Endothelial cell of umbilical vein (primary cell): ENCODE results near the gene RRP1B. TPM values are rescaled to one million over a fixed set of nuclear protein-coding genes. Genes with fewer than 3 reads are reported as not detected.
"Not testable (repeated sequence)": the region's sequence is repeated elsewhere in the genome, so short reads cannot be mapped to it uniquely, and the experiment has no call there.

Source experiments
- BruUV-seq: library from RNA; stranded (reverse); fragments of 400-500 nt; replicated peaks from 2 replicates; lab custom pipeline; 2021; lab: Mats Ljungman, UMichigan
- CTCF ChIA-PET: fragments of 300-600, 350-600 bp; sonication (Branson Sonifier 250); formaldehyde crosslinking; loops from one replicate; lab custom pipeline; 2021; ENCODE audit warnings: antibody characterized with exemption, inconsistent platforms; lab: Charles Lee
- POLR2A ChIA-PET: fragments of 300-600, 350-600 bp; sonication (Branson Sonifier 250); formaldehyde crosslinking; loops from one replicate; lab custom pipeline; 2021; ENCODE audit warnings: antibody characterized with exemption, inconsistent platforms; lab: Charles Lee
- DNase-seq: peaks from one replicate; pipeline ENCODE4 v3.0.0-alpha.2; 2011; ENCODE audit warnings: low read depth, low spot score
- FAIRE-seq: peaks from 2 replicates; lab custom pipeline; 2011; peaks lifted over from hg19 to GRCh38; lab: Jason Lieb, UNC
- H2AFZ ChIP-seq: 2 replicates; pipeline ENCODE4 v1.6.0; 2012; ENCODE audit warnings: low read depth, low read length, control low read depth, inconsistent platforms
- H3K27ac ChIP-seq: 2 replicates; pipeline ENCODE4 v1.5.1; 2011; ENCODE audit warnings: low read depth, mild to moderate bottlenecking, control low read depth, low read length, moderate library complexity; ENCODE audit not compliant: insufficient read depth
- H3K27me3 ChIP-seq, 2 experiments: 2 replicates each; pipeline versions ENCODE4 v1.6.0 to v1.6.1; 2011; ENCODE audit warnings: low read length in 2 of 2, mixed read lengths in 1 of 2; ENCODE audit not compliant: control insufficient read depth in 2 of 2, insufficient read depth in 2 of 2
- H3K36me3 ChIP-seq, 2 experiments: 2 replicates in 1 of 2; 3 replicates in 1 of 2; pipeline ENCODE4 v1.5.1; 2011; ENCODE audit warnings: low read length in 2 of 2, mild to moderate bottlenecking in 1 of 2, moderate library complexity in 1 of 2; ENCODE audit not compliant: control insufficient read depth in 2 of 2, insufficient read depth in 2 of 2; ENCODE audit errors: extremely low read depth in 1 of 2
- H3K4me1 ChIP-seq: 3 replicates; pipeline ENCODE4 v1.5.1; 2011; ENCODE audit warnings: mild to moderate bottlenecking, low read length; ENCODE audit not compliant: control insufficient read depth, insufficient read depth; ENCODE audit errors: extremely low read depth
- H3K4me2 ChIP-seq: 2 replicates; pipeline ENCODE4 v1.6.1; 2011; ENCODE audit warnings: low read length, control low read depth, mixed read lengths; ENCODE audit not compliant: insufficient read depth
- H3K4me3 ChIP-seq, 3 experiments: fragments of 200-600 bp in 1 of 3; sonication (generic), shearing (Covaris generic) in 1 of 3; replicated peaks in 1 of 3; 2 replicates each; pipeline ENCODE4 v1.5.1; 2011 to 2016; ENCODE audit warnings: control low read depth in 3 of 3, low read length in 3 of 3, mild to moderate bottlenecking in 2 of 3, inconsistent platforms in 1 of 3, low read depth in 1 of 3, moderate library complexity in 1 of 3; ENCODE audit not compliant: insufficient read depth in 1 of 3
- H3K79me2 ChIP-seq: 2 replicates; pipeline ENCODE4 v1.6.0; 2012; ENCODE audit warnings: low read length, inconsistent platforms; ENCODE audit not compliant: control insufficient read depth, insufficient read depth
- H3K9ac ChIP-seq: replicated peaks from 2 replicates; pipeline ENCODE3; 2011; ENCODE audit warnings: low read length, control low read depth; ENCODE audit not compliant: insufficient read depth; ENCODE audit errors: extremely low read depth
- H3K9me1 ChIP-seq: replicated peaks from 3 replicates; pipeline ENCODE4 v1.6.0; 2011; ENCODE audit warnings: mild to moderate bottlenecking, low read length; ENCODE audit not compliant: control insufficient read depth, insufficient read depth; ENCODE audit errors: extremely low read depth
- H3K9me3 ChIP-seq: replicated peaks from 2 replicates; pipeline ENCODE4 v1.5.1; 2012; ENCODE audit warnings: low read length, inconsistent platforms; ENCODE audit not compliant: control insufficient read depth, insufficient read depth
- H4K20me1 ChIP-seq: replicated peaks from 2 replicates; pipeline ENCODE3; 2011; ENCODE audit warnings: mild to moderate bottlenecking, low read length; ENCODE audit not compliant: control insufficient read depth, insufficient read depth; ENCODE audit errors: extremely low read depth
- EZH2 ChIP-seq: IDR thresholded peaks from 2 replicates; pipeline ENCODE4 v1.6.1; 2012; ENCODE audit warnings: borderline replicate concordance, low read depth, mild to moderate bottlenecking, moderate library complexity, low read length, inconsistent platforms; ENCODE audit not compliant: severe bottlenecking
- FOS ChIP-seq: IDR thresholded peaks from 2 replicates; pipeline ENCODE4 v1.6.1; 2011; ENCODE audit warnings: mild to moderate bottlenecking, low read length, moderate library complexity, borderline replicate concordance; ENCODE audit not compliant: insufficient read depth
- GATA2 ChIP-seq: IDR thresholded peaks from 2 replicates; pipeline ENCODE4 v1.7.0; 2011; ENCODE audit warnings: low read depth, mild to moderate bottlenecking, moderate library complexity, mixed read lengths, low read length; ENCODE audit not compliant: insufficient read length, insufficient read depth
- JUN ChIP-seq: IDR thresholded peaks from 2 replicates; pipeline ENCODE4 v1.6.1; 2011; ENCODE audit warnings: borderline replicate concordance, low read depth; ENCODE audit not compliant: insufficient read length, insufficient read depth
- MYC ChIP-seq: IDR thresholded peaks from one replicate; pipeline ENCODE4 v1.6.1; 2011; ENCODE audit warnings: mild to moderate bottlenecking, low read depth, low read length
- POLR2A ChIP-seq: IDR thresholded peaks from 2 replicates; pipeline ENCODE4 v1.6.1; 2012; ENCODE audit warnings: low read depth, mild to moderate bottlenecking, control low read depth, low read length
- POLR2AphosphoS5 ChIP-seq: IDR thresholded peaks from 2 replicates; pipeline ENCODE4 v1.6.1; 2012; ENCODE audit warnings: low read depth, mild to moderate bottlenecking, control low read depth, low read length, moderate library complexity; ENCODE audit not compliant: insufficient read depth
- dilution Hi-C: fragments of 300-500 bp; cut with MboI; formaldehyde crosslinking; loops from one replicate; pipeline ENCODE4 v1.15.0; 2019; ENCODE audit warnings: low sequenced_read_pairs; ENCODE audit not compliant: extremely low pct_ligation_motif_present
- intact Hi-C: fragments of 100-400 bp; cut with micrococcal nuclease; formaldehyde crosslinking; loops from one replicate; pipeline ENCODE4 v1.10.0; 2022
- polyA plus RNA-seq, 4 experiments: library from polyadenylated mRNA; depleted of rRNA in 3 of 4; stranded (reverse) in 3 of 4; unstranded in 1 of 4; fragments of >200 nt; gene quantifications; 2 replicates each; pipeline versions ENCODE4 v1.2.1 to v1.2.3, GENCODE V29; 2011 to 2012; ENCODE audit warnings: missing spikeins in 1 of 4
- total RNA-seq: library from RNA; stranded (reverse); gene quantifications from 2 replicates; pipeline ENCODE4 v1.2.3, GENCODE V29; 2021
- TF ChIP-seq, protein P1 (sequence below), 2 donors: IDR thresholded peaks; 1 replicate in 1 of 2; 2 replicates in 1 of 2; pipeline ENCODE4 v1.5.1; 2011; ENCODE audit warnings: low read length in 2 of 2, mild to moderate bottlenecking in 2 of 2, moderate library complexity in 2 of 2, control low read depth in 1 of 2, inconsistent platforms in 1 of 2, low read depth in 1 of 2; ENCODE audit not compliant: insufficient read depth in 1 of 2; ENCODE audit errors: extremely low read depth in 1 of 2
- TF ChIP-seq, protein P2 (sequence below): IDR thresholded peaks from 2 replicates; pipeline ENCODE4 v1.6.1; 2011; ENCODE audit not compliant: insufficient read depth, insufficient read length

The RRP1B gene
- total and polyA plus RNA-seq, 2 donors (not counting 3 experiments of a cell fraction or from before 2014, with no cell fraction given): 13.0 to 39.9 TPM

DNA sequence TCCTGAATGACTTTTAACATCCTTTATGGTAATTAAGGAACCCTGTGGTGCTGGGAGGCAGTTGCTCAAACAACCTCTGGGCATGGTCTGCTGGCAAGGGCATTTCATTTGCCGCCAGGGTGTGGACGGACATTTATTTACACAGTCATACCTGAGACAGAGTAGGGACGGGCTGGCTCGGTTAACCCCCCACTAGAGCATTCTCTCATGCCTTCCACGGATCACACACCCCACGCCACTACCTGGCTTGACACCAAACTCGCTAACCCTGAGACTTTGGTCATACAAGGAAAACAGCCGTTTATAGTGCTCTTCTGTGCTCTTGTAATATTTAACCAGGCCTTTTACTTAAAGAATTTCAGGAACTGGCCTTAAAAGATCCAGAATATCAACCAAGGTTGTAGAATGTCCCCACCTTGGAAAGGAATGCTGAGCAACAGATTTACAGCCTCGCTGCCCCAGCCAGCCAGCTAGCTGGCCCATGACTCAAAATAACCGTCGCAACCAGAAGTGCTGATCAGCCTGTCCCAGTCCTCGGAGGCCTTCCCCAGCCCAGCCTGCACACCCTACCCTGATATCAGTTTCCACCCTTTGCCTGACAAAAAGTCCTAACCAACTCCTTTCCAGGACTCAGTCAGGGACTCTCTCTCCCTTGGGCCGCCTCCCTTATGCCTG, 53.0 kb downstream of the RRP1B start:
- ChIA-PET CTCF (interaction anchor here (1.2 kb wide), 1 partner anchor 263 kb away, joined by 3 read pairs; no protein-coding TSS in a partner anchor), POLR2A (interaction anchor here (0.7 kb wide), 1 partner anchor 251 kb away, joined by 3 read pairs; no protein-coding TSS in a partner anchor)
- no peak for TF ChIP-seq FOS
- TF ChIP-seq EZH2: no peak
- TF ChIP-seq, protein P1, sequence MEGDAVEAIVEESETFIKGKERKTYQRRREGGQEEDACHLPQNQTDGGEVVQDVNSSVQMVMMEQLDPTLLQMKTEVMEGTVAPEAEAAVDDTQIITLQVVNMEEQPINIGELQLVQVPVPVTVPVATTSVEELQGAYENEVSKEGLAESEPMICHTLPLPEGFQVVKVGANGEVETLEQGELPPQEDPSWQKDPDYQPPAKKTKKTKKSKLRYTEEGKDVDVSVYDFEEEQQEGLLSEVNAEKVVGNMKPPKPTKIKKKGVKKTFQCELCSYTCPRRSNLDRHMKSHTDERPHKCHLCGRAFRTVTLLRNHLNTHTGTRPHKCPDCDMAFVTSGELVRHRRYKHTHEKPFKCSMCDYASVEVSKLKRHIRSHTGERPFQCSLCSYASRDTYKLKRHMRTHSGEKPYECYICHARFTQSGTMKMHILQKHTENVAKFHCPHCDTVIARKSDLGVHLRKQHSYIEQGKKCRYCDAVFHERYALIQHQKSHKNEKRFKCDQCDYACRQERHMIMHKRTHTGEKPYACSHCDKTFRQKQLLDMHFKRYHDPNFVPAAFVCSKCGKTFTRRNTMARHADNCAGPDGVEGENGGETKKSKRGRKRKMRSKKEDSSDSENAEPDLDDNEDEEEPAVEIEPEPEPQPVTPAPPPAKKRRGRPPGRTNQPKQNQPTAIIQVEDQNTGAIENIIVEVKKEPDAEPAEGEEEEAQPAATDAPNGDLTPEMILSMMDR (IDR thresholded peaks at IDR 0.05; ENCODE audit: extremely low read depth in 1 of 2, insufficient read depth in 1 of 2, low read depth in 1 of 2, low read length in 2 of 2): no peak
- no peak for TF ChIP-seq JUN
- no peak for TF ChIP-seq POLR2AphosphoS5
- TF ChIP-seq, protein P2, sequence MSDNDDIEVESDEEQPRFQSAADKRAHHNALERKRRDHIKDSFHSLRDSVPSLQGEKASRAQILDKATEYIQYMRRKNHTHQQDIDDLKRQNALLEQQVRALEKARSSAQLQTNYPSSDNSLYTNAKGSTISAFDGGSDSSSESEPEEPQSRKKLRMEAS: no peak
- no peak for TF ChIP-seq GATA2
- TF ChIP-seq POLR2A: no peak
- TF ChIP-seq MYC: no peak
- Histone ChIP-seq H4K20me1 (no peaks in the 10 kb centered on the region), H3K4me2 (no peak overlapping the region), H2AFZ (no peak overlapping the region), H3K36me3 (no peaks in the 10 kb centered on the region), H3K79me2 (no peaks in the 10 kb centered on the region), H3K27me3 (peaks cover 0 to 2% of the 10 kb centered on the region in 2 experiments), H3K27ac (no peak overlapping the region), H3K9me1 (no peaks in the 10 kb centered on the region), H3K4me3 (no peak overlapping the region), H3K4me1 (no peaks in the 10 kb centered on the region), H3K9me3 (no peaks in the 10 kb centered on the region), H3K9ac (no peak overlapping the region)
- intact Hi-C loops (no loop called here), dilution Hi-C loops (no loop called here)
- FAIRE-seq (no peak), DNase-seq (no peak)
- BruUV-seq: no TSS peak

DNA sequence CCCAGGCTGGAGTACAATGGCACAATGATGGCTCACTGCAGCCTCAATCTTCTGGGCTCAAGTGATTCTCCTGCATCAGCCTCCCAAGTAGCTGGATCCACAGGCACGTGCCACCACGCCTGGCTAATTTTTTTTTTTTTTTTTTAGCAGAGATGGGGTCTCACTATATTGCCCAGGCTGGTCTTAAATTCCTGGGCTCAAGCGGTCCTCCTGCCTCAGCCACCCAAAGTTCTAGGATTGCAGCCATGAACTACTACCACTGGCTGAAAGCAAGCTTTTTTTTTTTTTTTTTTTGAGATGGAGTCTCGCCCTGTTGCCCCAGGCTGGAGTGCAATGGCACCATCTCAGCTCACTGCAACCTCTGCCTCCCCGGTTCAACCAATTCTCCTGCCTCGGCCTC, 53.8 kb downstream of the RRP1B start:
- H3K36me3 ChIP-seq, H3K27ac ChIP-seq, H3K9ac ChIP-seq, FAIRE-seq, intact Hi-C loops, H3K4me3 ChIP-seq, DNase-seq, H4K20me1 ChIP-seq, H3K4me1 ChIP-seq, dilution Hi-C loops, H3K4me2 ChIP-seq, H3K9me3 ChIP-seq, H2AFZ ChIP-seq, H3K27me3 ChIP-seq, H3K9me1 ChIP-seq, H3K79me2 ChIP-seq, BruUV-seq: not testable (repeated sequence)
- ChIA-PET CTCF (interaction anchor here (0.6 to 1.2 kb wide), 2 partner anchors 22 to 262 kb away, joined by 3 read pairs; no protein-coding TSS in a partner anchor), POLR2A (interaction anchor here (0.7 kb wide), 1 partner anchor 251 kb away, joined by 3 read pairs; no protein-coding TSS in a partner anchor)
